ENCODE data around the gene ATP13A3. TPM values are rescaled to one million over a fixed set of nuclear protein-coding genes. Genes with fewer than 3 reads are reported as not detected.

The ATP13A3 gene
- total and polyA plus RNA-seq, 9 of the 15 experiments (the other 6 are each of a cell fraction or from before 2014, with no cell fraction given) = 16.6 to 135 (median 86.6) TPM

GRCh38 chr3:194470615-194471014, 16.2 kb downstream of the ATP13A3 start:
- 75% methylated on average over 4 of the region's 4 CpGs for WGBS (ENCODE audit: insufficient coverage, low coverage, missing lambda C conversion rate)
- Histone ChIP-seq H3K4me1 (replicated peaks in 1 of 2; ENCODE audit: control insufficient read depth in 2 of 2, insufficient read depth in 2 of 2, low read length in 2 of 2) (peaks cover 0 to 4% of the 10 kb centered on the region in 2 experiments; a peak in 2 of 5 replicates), H3K27ac (ENCODE audit: extremely low read depth, low read depth, low read length) (no peak overlapping the region), H3K27me3 (ENCODE audit: control insufficient read depth in 2 of 2, insufficient read depth in 2 of 2, low read length in 2 of 2) (no peaks in the 10 kb centered on the region), H3K36me3 (ENCODE audit: control insufficient read depth, insufficient read depth, low read length) (0 out of 3 replicates have a peak, but pooled peaks cover 9% of the 10 kb centered on the region), H3K4me3 (no peak overlapping the region), H2AFZ (ENCODE audit: low read depth, low read length) (no peak overlapping the region), H3K9me3 (replicated peaks; ENCODE audit: control insufficient read depth, insufficient read depth, low read depth, low read length) (no peaks in the 10 kb centered on the region), H3K9ac (ENCODE audit: insufficient read depth in 1 of 2, low read depth in 2 of 2, low read length in 2 of 2) (no peak overlapping the region), H3K79me2 (ENCODE audit: control insufficient read depth, insufficient read depth, low read length) (peaks cover 98% of the 10 kb centered on the region), H3K9me1 (ENCODE audit: control insufficient read depth, insufficient read depth, low read length) (no peaks in the 10 kb centered on the region), H3K4me2 (ENCODE audit: insufficient read depth, low read length) (no peak overlapping the region), H4K20me1 (replicated peaks; ENCODE audit: control insufficient read depth, insufficient read depth, low read length) (peaks cover 12% of the 10 kb centered on the region; the same call in 1 of the 2 replicates)
- DNase-seq (ENCODE audit: extremely low read depth in 1 of 4, low spot score in 3 of 4) (no peak), ATAC-seq (no peak), FAIRE-seq (no peak)
- BruUV-seq (replicated peaks) = no TSS peak
- CTCF ChIA-PET (ENCODE audit: low intra/inter-chr PET ratio) = interaction anchor here (0.7 kb wide), 1 partner anchor 125 kb away, joined by 3 read pairs; no protein-coding TSS in a partner anchor
- POLR2A ChIA-PET = interaction anchor here (1.1 kb wide), 1 partner anchor 13 kb away, joined by 4 read pairs; no protein-coding TSS in a partner anchor
- in situ Hi-C loops (cut with MboI) (no loop called here), intact Hi-C loops (cut with micrococcal nuclease) (no loop called here)
- no peak for TF ChIP-seq PRMT5 (CRISPR knock-in tag; IDR thresholded peaks at IDR 0.05)
- no peak for TF ChIP-seq SAFB (IDR thresholded peaks at IDR 0.05; ENCODE audit: borderline replicate concordance, low read depth, low read length)
- TF ChIP-seq FOXP1 (CRISPR knock-in tag; IDR thresholded peaks at IDR 0.05) = no peak
- TF ChIP-seq SMC3 (conservative IDR thresholded peaks at IDR 0.05; ENCODE audit: insufficient read depth, low read depth, low read length) = no peak
- TF ChIP-seq NFYB (IDR thresholded peaks at IDR 0.05; ENCODE audit: extremely low read depth, insufficient read length) = no peak
- TF ChIP-seq PTTG1 (tag; IDR thresholded peaks at IDR 0.05; ENCODE audit: low read depth) = no peak
- TF ChIP-seq RNF219 (CRISPR knock-in tag; IDR thresholded peaks at IDR 0.05) = no peak
- no peak for TF ChIP-seq U2AF2 (optimal IDR thresholded peaks at IDR 0.05; ENCODE audit: low read depth, low read length)
- TF ChIP-seq ZFP30 (CRISPR knock-in tag; IDR thresholded peaks at IDR 0.05; ENCODE audit: borderline replicate concordance) = no peak
- TF ChIP-seq ZNF639 (CRISPR knock-in tag; conservative IDR thresholded peaks at IDR 0.05 in 1 of 2, IDR thresholded peaks at IDR 0.05 in 1 of 2) = no peak
- no peak for TF ChIP-seq ZBED1 (IDR thresholded peaks at IDR 0.05)
- no peak for TF ChIP-seq ERF (CRISPR knock-in tag; IDR thresholded peaks at IDR 0.05)
- no peak for TF ChIP-seq NCOR1 (IDR thresholded peaks at IDR 0.05)
